Measurements from ENCODE around the gene MISP3. TPM values are rescaled to one million over a fixed set of nuclear protein-coding genes. Genes with fewer than 3 reads are reported as not detected.
A peak's percentile ranks its signal among the peaks of the same experiment; 100 is the strongest.

MISP3 gene
- total RNA-seq, 1 donor from 2014 or later = 8.1 TPM

- Histone ChIP-seq H3K36me3 (no peaks in the 10 kb centered on the region), H3K27ac (replicated peaks) (peak overlapping the region; percentile 100), H3K4me3 (peak overlapping the region; percentile 60), H3K4me1 (peaks cover 86% of the 10 kb centered on the region), H3K27me3 (ENCODE audit: low read depth) (no peaks in the 10 kb centered on the region), H3K9me3 (replicated peaks) (no peaks in the 10 kb centered on the region)
- peak; percentile 64 for DNase-seq
- intact Hi-C loops (cut with micrococcal nuclease) = no loop called here
- no peak for TF ChIP-seq CTCF (IDR thresholded peaks at IDR 0.05; ENCODE audit: borderline replicate concordance)
These were observed 40.3 kb downstream of the MISP3 start for GRCh38 chr19:14112809-14113385.

- peak; percentile 42 for DNase-seq
- intact Hi-C loops (cut with micrococcal nuclease) = no loop called here
- peaks cover 85% of the 10 kb centered on the region for H3K4me1 ChIP-seq
- no peaks in the 10 kb centered on the region for H3K27me3 ChIP-seq (ENCODE audit: low read depth)
- H3K9me3 ChIP-seq (replicated peaks) = no peaks in the 10 kb centered on the region
- peak overlapping the region; percentile 95 for H3K4me3 ChIP-seq
- H3K27ac ChIP-seq (replicated peaks) = peak overlapping the region; percentile 100
- peak; percentile 33 for TF ChIP-seq CTCF (IDR thresholded peaks at IDR 0.05; ENCODE audit: borderline replicate concordance)
- no peaks in the 10 kb centered on the region for H3K36me3 ChIP-seq
These were observed 41.3 kb downstream of the MISP3 start for GRCh38 chr19:14113762-14114414.

- no peak for DNase-seq
- peaks cover 89% of the 10 kb centered on the region for H3K4me1 ChIP-seq
- H3K27me3 ChIP-seq (ENCODE audit: low read depth) = no peaks in the 10 kb centered on the region
- H3K27ac ChIP-seq (replicated peaks) = peak overlapping the region; percentile 100
- intact Hi-C loops (cut with micrococcal nuclease) = no loop called here
- no peaks in the 10 kb centered on the region for H3K9me3 ChIP-seq (replicated peaks)
- no peak for TF ChIP-seq CTCF (IDR thresholded peaks at IDR 0.05; ENCODE audit: borderline replicate concordance)
- H3K4me3 ChIP-seq = peak overlapping the region; percentile 95
- H3K36me3 ChIP-seq = no peaks in the 10 kb centered on the region
These were observed 41.9 kb downstream of the MISP3 start for GRCh38 chr19:14114439-14114838.

GRCh38 chr19:14114854-14115253 is 42.3 kb downstream of the MISP3 start:
- Histone ChIP-seq H3K27ac (replicated peaks) (peak overlapping the region; percentile 100), H3K4me3 (peak overlapping the region; percentile 95), H3K36me3 (no peaks in the 10 kb centered on the region), H3K4me1 (peaks cover 92% of the 10 kb centered on the region), H3K9me3 (replicated peaks) (no peaks in the 10 kb centered on the region), H3K27me3 (ENCODE audit: low read depth) (no peaks in the 10 kb centered on the region)
- peak; percentile 67 for DNase-seq
- intact Hi-C loops (cut with micrococcal nuclease) = no loop called here
- peak; percentile 70 for TF ChIP-seq CTCF (IDR thresholded peaks at IDR 0.05; ENCODE audit: borderline replicate concordance)

GRCh38 chr19:14115756-14116155 is 43.2 kb downstream of the MISP3 start:
- Histone ChIP-seq H3K4me3 (peak overlapping the region; percentile 95), H3K27ac (replicated peaks) (peak overlapping the region; percentile 100), H3K9me3 (replicated peaks) (no peaks in the 10 kb centered on the region), H3K36me3 (no peaks in the 10 kb centered on the region), H3K4me1 (peaks cover 89% of the 10 kb centered on the region), H3K27me3 (ENCODE audit: low read depth) (no peaks in the 10 kb centered on the region)
- no peak for DNase-seq
- no peak for TF ChIP-seq CTCF (IDR thresholded peaks at IDR 0.05; ENCODE audit: borderline replicate concordance)
- intact Hi-C loops (cut with micrococcal nuclease) = no loop called here
